ENCODE data around the gene CCSER1.
"Not testable (repeated sequence)": the region's sequence is repeated elsewhere in the genome, so short reads cannot be mapped to it uniquely, and the experiment has no call there.

The CCSER1 gene

GRCh38 chr4:91198951-91199350 is 1071.8 kb downstream of the CCSER1 start:
- no peak overlapping the region for H3K27ac Mint-ChIP-seq
- H3K36me3 Mint-ChIP-seq = no peaks in the 10 kb centered on the region
- H3K4me1 Mint-ChIP-seq (ENCODE audit: low read depth) = no peaks in the 10 kb centered on the region
- H3K9me3 Mint-ChIP-seq (ENCODE audit: low read depth) = no peaks in the 10 kb centered on the region
- no peaks in the 10 kb centered on the region for H3K27me3 Mint-ChIP-seq
- H3K4me3 Mint-ChIP-seq = no peak overlapping the region

GRCh38 chr4:91207535-91207934 is 1080.3 kb downstream of the CCSER1 start:
- Mint-ChIP-seq H3K27me3 (no peaks in the 10 kb centered on the region), H3K27ac (no peak overlapping the region), H3K4me3 (no peak overlapping the region), H3K36me3 (no peaks in the 10 kb centered on the region), H3K4me1 (ENCODE audit: low read depth) (no peaks in the 10 kb centered on the region), H3K9me3 (ENCODE audit: low read depth) (no peaks in the 10 kb centered on the region)

DNA sequence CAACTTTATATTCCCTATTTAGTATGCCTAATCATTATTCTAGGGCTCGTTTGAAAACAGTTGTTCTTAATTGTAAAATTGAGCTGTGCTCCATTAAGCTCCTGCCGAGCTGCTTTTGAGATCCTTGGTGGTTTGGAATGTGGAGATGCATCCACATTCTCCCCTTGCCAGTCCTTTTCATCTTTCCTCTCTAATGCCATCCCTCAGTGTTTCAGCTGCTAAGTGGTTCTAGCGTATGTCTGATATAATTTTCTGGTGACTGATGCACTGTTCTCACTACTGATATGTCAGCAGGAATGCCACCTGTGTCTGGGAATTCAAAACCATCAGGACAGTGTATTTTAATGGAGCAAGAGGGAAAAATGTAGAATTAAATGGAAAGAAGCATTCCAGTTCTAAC is 1085.0 kb downstream of the CCSER1 start:
- Mint-ChIP-seq H3K36me3 (no peaks in the 10 kb centered on the region), H3K4me1 (ENCODE audit: low read depth) (no peaks in the 10 kb centered on the region)

DNA sequence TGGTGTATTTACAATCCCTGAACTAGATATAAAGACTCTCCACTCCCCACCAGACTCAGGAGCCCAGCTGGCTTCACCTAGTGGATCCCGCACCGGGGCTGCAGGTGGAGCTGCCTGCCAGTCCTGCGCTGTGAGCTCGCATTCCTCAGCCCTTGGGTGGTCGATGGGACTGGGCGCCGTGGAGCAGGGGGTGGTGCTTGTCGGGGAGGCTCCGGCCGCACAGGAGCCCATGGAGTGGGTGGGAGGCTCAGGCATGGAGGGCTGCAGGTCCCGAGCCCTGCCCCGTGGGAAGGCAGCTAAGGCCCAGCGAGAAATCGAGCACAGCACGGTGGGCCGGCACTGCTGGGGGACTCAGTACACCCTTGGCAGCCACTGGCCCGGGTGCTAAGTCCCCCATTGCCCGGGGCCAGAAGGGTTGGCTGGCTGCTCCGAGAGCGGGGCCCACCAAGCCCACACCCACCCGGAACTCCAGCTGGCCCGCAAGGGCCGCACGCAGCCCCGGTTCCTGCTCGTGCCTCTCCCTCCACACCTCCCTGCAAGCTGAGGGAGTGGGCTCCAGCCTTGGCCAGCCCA is 1090.7 kb downstream of the CCSER1 start:
- H3K27me3 Mint-ChIP-seq; H3K4me3 Mint-ChIP-seq; H3K9me3 Mint-ChIP-seq (ENCODE audit: low read depth); H3K4me1 Mint-ChIP-seq (ENCODE audit: low read depth); H3K27ac Mint-ChIP-seq; H3K36me3 Mint-ChIP-seq: not testable (repeated sequence)

More for the DNA sequence above, 1085.0 kb downstream of the CCSER1 start:
- H3K4me3 Mint-ChIP-seq = no peak overlapping the region
- H3K27me3 Mint-ChIP-seq = no peaks in the 10 kb centered on the region
- no peaks in the 10 kb centered on the region for H3K9me3 Mint-ChIP-seq (ENCODE audit: low read depth)
- no peak overlapping the region for H3K27ac Mint-ChIP-seq

DNA sequence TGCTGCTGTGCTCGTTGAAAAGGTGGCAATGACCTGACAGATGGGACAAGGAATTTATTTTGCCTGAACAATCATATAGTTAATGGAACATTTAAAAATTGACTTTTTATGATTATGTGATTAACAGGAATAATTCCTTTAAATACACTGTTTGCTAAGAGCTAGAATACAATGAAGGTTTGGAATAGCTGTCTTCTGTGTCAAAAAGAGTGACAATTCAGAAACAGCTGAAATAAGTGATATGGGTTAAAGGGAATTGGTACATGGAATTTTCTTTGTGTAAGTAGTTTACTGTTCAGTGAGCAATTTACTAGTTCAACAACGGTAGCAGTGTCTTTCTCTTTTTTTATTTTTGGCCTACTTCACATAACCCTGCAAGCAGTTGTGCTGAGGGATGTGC is 1093.1 kb downstream of the CCSER1 start:
- H3K9me3 Mint-ChIP-seq (ENCODE audit: low read depth) = no peaks in the 10 kb centered on the region
- no peaks in the 10 kb centered on the region for H3K4me1 Mint-ChIP-seq (ENCODE audit: low read depth)
- no peaks in the 10 kb centered on the region for H3K27me3 Mint-ChIP-seq
- H3K36me3 Mint-ChIP-seq = no peaks in the 10 kb centered on the region
- no peak overlapping the region for H3K27ac Mint-ChIP-seq
- H3K4me3 Mint-ChIP-seq = no peak overlapping the region

- no peak overlapping the region for H3K4me3 Mint-ChIP-seq
- H3K9me3 Mint-ChIP-seq (ENCODE audit: low read depth) = no peaks in the 10 kb centered on the region
- H3K27me3 Mint-ChIP-seq = no peaks in the 10 kb centered on the region
- H3K36me3 Mint-ChIP-seq = no peaks in the 10 kb centered on the region
- H3K27ac Mint-ChIP-seq = no peak overlapping the region
- H3K4me1 Mint-ChIP-seq (ENCODE audit: low read depth) = no peaks in the 10 kb centered on the region
Observed at GRCh38 chr4:91222014-91222413, 1094.8 kb downstream of the CCSER1 start.

DNA sequence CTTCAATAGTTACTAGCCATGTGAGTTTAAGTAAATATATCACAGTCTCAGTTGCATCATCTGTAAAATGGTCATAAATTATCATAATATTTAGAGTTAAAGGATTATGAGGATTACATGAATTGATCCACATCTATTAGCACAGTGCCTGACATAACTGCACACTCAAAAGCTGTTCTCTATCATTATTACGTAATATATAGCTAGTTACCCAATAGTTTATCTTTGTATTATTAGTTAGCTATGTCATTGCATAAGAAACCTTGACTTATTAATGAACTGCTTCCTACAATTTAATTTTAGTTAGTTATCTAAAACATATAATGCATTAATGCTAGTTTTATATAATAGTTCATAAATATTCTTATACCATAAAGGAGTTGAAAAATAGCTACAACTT is 1099.7 kb downstream of the CCSER1 start:
- Mint-ChIP-seq H3K9me3 (ENCODE audit: low read depth) (no peaks in the 10 kb centered on the region), H3K27me3 (no peaks in the 10 kb centered on the region), H3K36me3 (no peaks in the 10 kb centered on the region), H3K4me3 (no peak overlapping the region), H3K27ac (no peak overlapping the region), H3K4me1 (ENCODE audit: low read depth) (no peaks in the 10 kb centered on the region)

DNA sequence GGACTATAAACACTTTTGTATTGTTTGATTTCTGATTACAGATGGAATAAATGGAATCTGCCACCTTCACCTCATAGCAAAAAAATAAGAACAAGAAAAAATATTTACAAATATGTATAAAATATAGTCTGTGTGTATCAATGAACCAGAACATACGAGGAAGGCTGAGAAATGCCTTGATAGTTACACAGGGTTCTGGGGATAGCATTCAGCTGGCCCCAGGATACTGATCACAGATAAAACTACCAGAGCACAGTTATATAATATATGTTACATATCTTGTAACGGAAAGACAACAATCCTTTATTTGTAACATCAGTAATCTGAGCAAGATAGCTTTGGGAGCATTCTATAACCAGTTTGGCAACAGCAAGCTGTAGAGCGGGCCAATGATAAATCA is 1101.5 kb downstream of the CCSER1 start:
- Mint-ChIP-seq H3K4me1 (ENCODE audit: low read depth) (no peaks in the 10 kb centered on the region), H3K9me3 (ENCODE audit: low read depth) (peaks cover 4% of the 10 kb centered on the region), H3K4me3 (no peak overlapping the region), H3K36me3 (no peaks in the 10 kb centered on the region), H3K27me3 (no peaks in the 10 kb centered on the region), H3K27ac (no peak overlapping the region)

DNA sequence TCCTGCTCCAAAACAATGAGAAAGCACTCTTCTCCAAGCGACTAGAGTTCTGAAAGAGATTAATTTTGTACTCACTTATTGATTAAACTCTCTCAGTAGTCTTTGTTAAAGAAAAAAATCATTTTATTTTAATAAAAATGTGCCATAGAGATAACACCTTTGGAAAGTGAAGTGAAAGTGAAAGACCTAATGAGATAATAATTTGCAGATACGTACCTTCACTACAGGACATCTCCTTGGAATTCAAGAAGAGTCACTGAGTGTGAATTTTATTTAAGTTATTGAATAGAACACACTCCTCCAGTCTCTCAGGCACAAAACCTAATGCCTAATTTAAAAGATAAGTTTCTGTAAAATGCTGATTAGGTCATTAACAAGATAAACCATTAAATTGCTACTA is 1106.0 kb downstream of the CCSER1 start:
- Mint-ChIP-seq H3K27me3 (no peaks in the 10 kb centered on the region), H3K4me1 (ENCODE audit: low read depth) (no peaks in the 10 kb centered on the region), H3K27ac (no peak overlapping the region), H3K4me3 (no peak overlapping the region), H3K36me3 (no peaks in the 10 kb centered on the region), H3K9me3 (ENCODE audit: low read depth) (peaks cover 13% of the 10 kb centered on the region)

GRCh38 chr4:91243132-91243531 is 1115.9 kb downstream of the CCSER1 start:
- no peaks in the 10 kb centered on the region for H3K4me1 Mint-ChIP-seq (ENCODE audit: low read depth)
- H3K9me3 Mint-ChIP-seq (ENCODE audit: low read depth) = peaks cover 15% of the 10 kb centered on the region
- no peaks in the 10 kb centered on the region for H3K36me3 Mint-ChIP-seq
- no peak overlapping the region for H3K4me3 Mint-ChIP-seq
- H3K27ac Mint-ChIP-seq = no peak overlapping the region
- no peaks in the 10 kb centered on the region for H3K27me3 Mint-ChIP-seq

DNA sequence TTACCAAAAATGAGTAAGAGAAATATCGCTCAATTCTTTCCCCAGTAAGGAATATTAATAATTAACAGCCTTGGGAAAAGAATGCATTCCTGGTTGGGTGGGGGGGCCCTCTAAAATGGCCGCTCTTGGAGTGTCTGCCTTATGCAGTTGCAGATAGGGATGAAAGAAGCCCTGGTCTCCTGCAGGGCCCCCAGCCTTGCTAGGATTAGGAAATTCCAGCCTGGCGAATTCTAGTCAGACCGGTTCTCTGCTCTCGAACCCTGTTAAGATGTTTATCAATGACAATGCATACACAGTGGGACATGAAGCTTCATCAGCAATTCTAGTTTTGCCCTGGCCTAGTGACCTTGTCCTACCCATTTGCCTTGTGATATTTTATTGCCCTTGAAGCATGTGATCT is 1128.8 kb downstream of the CCSER1 start:
- H3K4me3 Mint-ChIP-seq = no peak overlapping the region

GRCh38 chr4:91256751-91257150 is 1129.6 kb downstream of the CCSER1 start:
- H3K27ac Mint-ChIP-seq = no peak overlapping the region
- no peak overlapping the region for H3K4me3 Mint-ChIP-seq
- H3K4me1 Mint-ChIP-seq (ENCODE audit: low read depth) = no peaks in the 10 kb centered on the region
- peaks cover 17% of the 10 kb centered on the region for H3K9me3 Mint-ChIP-seq (ENCODE audit: low read depth)
- no peaks in the 10 kb centered on the region for H3K27me3 Mint-ChIP-seq
- H3K36me3 Mint-ChIP-seq = no peaks in the 10 kb centered on the region

More for the DNA sequence above, 1128.8 kb downstream of the CCSER1 start:
- Mint-ChIP-seq H3K36me3 (no peaks in the 10 kb centered on the region), H3K4me1 (ENCODE audit: low read depth) (no peaks in the 10 kb centered on the region), H3K27me3 (no peaks in the 10 kb centered on the region), H3K27ac (no peak overlapping the region), H3K9me3 (ENCODE audit: low read depth) (peaks cover 17% of the 10 kb centered on the region)

DNA sequence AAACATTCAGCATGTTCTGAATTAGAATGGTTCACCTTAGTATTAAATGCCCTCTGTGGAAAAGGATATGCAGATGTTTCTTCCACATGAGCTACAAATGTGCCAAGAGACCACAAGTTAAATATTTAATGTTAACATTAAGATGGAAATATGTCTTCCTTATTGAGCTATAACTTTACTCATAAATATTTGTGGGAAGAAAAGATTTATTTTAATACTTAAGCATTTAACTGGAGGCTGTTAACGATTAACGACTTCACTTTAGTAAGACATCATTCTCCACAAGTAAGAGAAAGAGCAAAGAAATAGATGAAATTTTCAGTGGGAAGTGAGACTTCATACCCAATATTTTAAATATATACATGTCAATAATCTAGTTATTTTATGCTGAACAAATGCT is 1130.5 kb downstream of the CCSER1 start:
- Mint-ChIP-seq H3K27me3 (no peaks in the 10 kb centered on the region), H3K4me1 (ENCODE audit: low read depth) (no peaks in the 10 kb centered on the region), H3K4me3 (no peak overlapping the region), H3K27ac (no peak overlapping the region), H3K36me3 (no peaks in the 10 kb centered on the region), H3K9me3 (ENCODE audit: low read depth) (peaks cover 17% of the 10 kb centered on the region)

GRCh38 chr4:91258326-91258725 is 1131.1 kb downstream of the CCSER1 start:
- no peak overlapping the region for H3K27ac Mint-ChIP-seq
- no peaks in the 10 kb centered on the region for H3K27me3 Mint-ChIP-seq
- H3K9me3 Mint-ChIP-seq (ENCODE audit: low read depth) = peaks cover 17% of the 10 kb centered on the region
- no peaks in the 10 kb centered on the region for H3K4me1 Mint-ChIP-seq (ENCODE audit: low read depth)
- H3K4me3 Mint-ChIP-seq = no peak overlapping the region
- H3K36me3 Mint-ChIP-seq = no peaks in the 10 kb centered on the region

- H3K36me3 Mint-ChIP-seq = no peaks in the 10 kb centered on the region
- H3K27ac Mint-ChIP-seq = no peak overlapping the region
- no peaks in the 10 kb centered on the region for H3K27me3 Mint-ChIP-seq
- H3K9me3 Mint-ChIP-seq (ENCODE audit: low read depth) = no peaks in the 10 kb centered on the region
- no peak overlapping the region for H3K4me3 Mint-ChIP-seq
- no peaks in the 10 kb centered on the region for H3K4me1 Mint-ChIP-seq (ENCODE audit: low read depth)
Observed at GRCh38 chr4:91267543-91267942, 1140.3 kb downstream of the CCSER1 start.

DNA sequence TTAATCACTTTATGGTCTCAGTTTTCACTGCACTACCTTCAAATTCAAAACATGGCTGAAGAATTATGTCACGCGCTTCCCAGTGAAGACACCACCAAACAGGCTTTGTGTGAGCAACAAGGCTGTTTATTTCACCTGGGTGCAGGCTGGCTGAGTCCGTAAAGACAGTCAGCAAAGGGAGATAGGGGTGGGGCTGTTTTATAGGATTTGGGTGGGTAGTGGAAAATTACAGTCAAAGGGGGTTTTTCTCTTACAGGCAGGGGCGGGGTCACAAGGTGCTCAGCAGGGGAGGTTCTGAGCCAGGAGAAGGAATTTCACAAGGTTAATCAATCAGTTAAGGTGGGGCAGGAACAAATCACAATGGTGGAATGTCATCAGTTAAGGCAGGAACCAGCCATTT is 1141.3 kb downstream of the CCSER1 start:
- not testable (repeated sequence) for H3K9me3 Mint-ChIP-seq (ENCODE audit: low read depth); H3K4me1 Mint-ChIP-seq (ENCODE audit: low read depth); H3K27me3 Mint-ChIP-seq; H3K4me3 Mint-ChIP-seq; H3K36me3 Mint-ChIP-seq; H3K27ac Mint-ChIP-seq

Data from activated naive CD8-positive, alpha-beta T cell (primary cell).